Fibroblast of mammary gland (primary cell): ENCODE results near the gene PARP9.
"Not testable (repeated sequence)": the region's sequence is repeated elsewhere in the genome, so short reads cannot be mapped to it uniquely, and the experiment has no call there.

Experiments used
- DNase-seq: peaks from one replicate; pipeline ENCODE4 v3.0.0-alpha.2; 2010; ENCODE audit warnings: low read depth
- H3K4me3 ChIP-seq: 2 replicates; pipeline ENCODE4 v1.5.1; 2011; ENCODE audit warnings: low read depth, mild to moderate bottlenecking, low read length, moderate library complexity; ENCODE audit not compliant: control insufficient read depth
- CTCF ChIP-seq: conservative IDR thresholded peaks from 2 replicates; pipeline ENCODE4 v1.5.1; 2011; ENCODE audit warnings: low read depth, low read length, inconsistent platforms; ENCODE audit not compliant: control insufficient read depth, insufficient read depth

The PARP9 gene

DNA sequence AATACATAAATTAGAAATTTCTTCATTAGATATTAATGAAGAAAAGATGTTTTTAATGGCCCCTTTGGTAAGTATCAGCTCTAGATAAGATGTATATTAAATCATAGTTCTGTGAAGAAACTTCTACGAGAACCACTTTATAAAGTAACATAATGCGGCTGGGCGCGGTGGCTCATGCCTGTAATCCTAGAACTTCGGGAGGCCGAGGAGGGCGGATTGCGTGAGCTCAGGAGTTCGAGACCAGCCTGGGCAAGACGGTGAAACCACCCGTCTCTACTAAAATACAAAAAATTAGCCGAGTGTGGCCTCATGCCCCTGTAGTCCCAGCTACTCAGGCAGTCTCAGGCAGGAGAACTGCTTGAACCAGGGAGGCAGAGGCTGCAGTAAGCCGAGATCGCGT, 51.8 kb downstream of the PARP9 start:
- H3K4me3 ChIP-seq, result no peak overlapping the region
- TF ChIP-seq CTCF, result no peak
- DNase-seq, result no peak

DNA sequence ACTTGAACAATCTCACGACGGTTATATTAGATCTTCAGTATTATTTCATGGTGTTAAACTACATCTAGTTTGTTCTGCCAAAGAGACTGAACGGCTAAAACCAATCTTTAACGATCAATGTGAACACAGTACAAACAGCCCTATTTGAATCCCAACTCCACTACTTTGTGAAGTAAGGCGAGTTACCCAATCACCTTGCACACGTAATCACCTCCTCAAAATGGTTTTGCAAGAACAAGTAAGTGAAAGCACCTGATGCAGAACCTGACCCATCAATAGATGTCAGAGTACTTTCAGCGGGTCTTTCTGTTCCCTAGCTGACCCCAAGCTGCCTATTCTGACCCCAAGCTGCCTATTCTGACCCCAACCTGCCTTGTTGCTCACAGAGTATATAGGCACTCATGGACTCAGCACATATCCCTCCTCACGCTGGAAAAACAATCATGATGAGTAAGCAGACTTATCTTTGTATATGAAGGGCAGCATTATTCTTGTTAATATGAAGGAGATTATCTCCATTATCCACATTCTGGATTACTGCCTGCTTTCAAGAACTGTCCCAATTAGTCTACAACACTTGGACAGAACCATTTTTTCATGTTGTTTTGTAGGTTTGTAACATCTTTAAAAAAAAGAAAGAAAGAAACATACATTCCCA, 53.1 kb downstream of the PARP9 start:
- TF ChIP-seq CTCF, result no peak
- H3K4me3 ChIP-seq, result no peak overlapping the region
- no peak for DNase-seq

- DNase-seq, result peak; percentile 50
- H3K4me3 ChIP-seq, result not testable (repeated sequence)
These were observed 55.2 kb downstream of the PARP9 start for GRCh38 chr3:122508944-122509343.

- DNase-seq, result no peak
- no peak overlapping the region for H3K4me3 ChIP-seq
- TF ChIP-seq CTCF, result no peak
These were observed 55.8 kb downstream of the PARP9 start for GRCh38 chr3:122508135-122508914.

DNA sequence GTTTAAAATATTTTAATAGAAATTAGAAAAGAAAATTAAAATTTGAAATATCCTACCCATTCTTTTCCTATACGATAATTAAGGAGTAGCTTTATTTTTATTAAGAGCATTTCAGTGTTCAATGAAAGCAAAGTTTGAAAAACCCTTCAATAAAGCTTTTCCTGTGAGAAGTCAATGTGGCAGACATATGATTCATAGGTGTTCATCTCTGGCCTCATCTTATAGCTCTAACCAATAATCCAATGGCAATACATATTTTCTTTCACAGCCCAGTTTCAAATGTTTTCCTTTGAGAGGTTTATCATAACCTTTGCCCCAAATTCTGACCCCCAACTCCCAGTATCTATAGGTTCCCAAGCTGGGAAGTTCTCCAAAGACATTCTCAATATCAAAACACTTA, 57.6 kb downstream of the PARP9 start:
- TF ChIP-seq CTCF, result no peak
- H3K4me3 ChIP-seq, result no peak overlapping the region
- DNase-seq, result no peak

DNA sequence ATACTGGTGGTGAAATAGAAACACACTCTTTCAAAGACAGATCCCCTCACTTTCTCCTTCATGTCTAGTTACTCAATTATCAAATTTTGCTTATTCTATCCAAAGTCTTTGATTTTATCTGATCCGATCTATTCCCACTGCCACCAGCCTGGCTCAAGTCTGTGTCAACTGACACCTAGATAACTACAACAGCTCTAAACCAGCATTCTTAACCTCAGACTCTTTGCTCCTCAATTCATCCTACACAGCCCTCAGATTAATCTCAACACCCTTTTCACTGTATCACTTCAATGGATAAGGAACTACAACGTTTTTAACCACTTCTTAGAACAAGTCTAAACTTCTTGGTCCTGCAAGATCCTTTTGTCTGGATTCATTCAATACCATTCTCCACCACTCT, 58.4 kb downstream of the PARP9 start:
- DNase-seq, result no peak
- H3K4me3 ChIP-seq, result no peak overlapping the region
- TF ChIP-seq CTCF, result no peak

GRCh38 chr3:122502941-122503340, 61.2 kb downstream of the PARP9 start:
- DNase-seq, result no peak
- no peak overlapping the region for H3K4me3 ChIP-seq
- TF ChIP-seq CTCF, result no peak
